ENCODE measurements around the gene MYO5B.
"Not testable (repeated sequence)": the region's sequence is repeated elsewhere in the genome, so short reads cannot be mapped to it uniquely, and the experiment has no call there.

MYO5B gene

GRCh38 chr18:50099725-50100407, 95.1 kb downstream of the MYO5B start:
- no peak for DNase-seq (ENCODE audit: low read depth)

GRCh38 chr18:50097702-50098101, 97.2 kb downstream of the MYO5B start:
- no peak for DNase-seq (ENCODE audit: low read depth)

- DNase-seq (ENCODE audit: low read depth): no peak
Measured at GRCh38 chr18:50096766-50097435, 98.0 kb downstream of the MYO5B start.

- not testable (repeated sequence) for DNase-seq (ENCODE audit: low read depth)
Measured at GRCh38 chr18:50094786-50095185, 100.2 kb downstream of the MYO5B start.

- no peak for DNase-seq (ENCODE audit: low read depth)
Measured at GRCh38 chr18:50094221-50094773, 100.7 kb downstream of the MYO5B start.

GRCh38 chr18:50093366-50094064, 101.4 kb downstream of the MYO5B start:
- no peak for DNase-seq (ENCODE audit: low read depth)

GRCh38 chr18:50092245-50092805, 102.6 kb downstream of the MYO5B start:
- DNase-seq (ENCODE audit: low read depth): no peak

- DNase-seq (ENCODE audit: low read depth): no peak
Measured at GRCh38 chr18:50091509-50092244, 103.3 kb downstream of the MYO5B start.

GRCh38 chr18:50090370-50091312, 104.3 kb downstream of the MYO5B start:
- no peak for DNase-seq (ENCODE audit: low read depth)

- DNase-seq (ENCODE audit: low read depth): no peak
Measured at GRCh38 chr18:50089702-50090101, 105.2 kb downstream of the MYO5B start.

- no peak for DNase-seq (ENCODE audit: low read depth)
Measured at GRCh38 chr18:50083708-50084107, 111.2 kb downstream of the MYO5B start.

- no peak for DNase-seq (ENCODE audit: low read depth)
Measured at GRCh38 chr18:50080932-50081560, 113.9 kb downstream of the MYO5B start.

GRCh38 chr18:50080316-50080715, 114.6 kb downstream of the MYO5B start:
- DNase-seq (ENCODE audit: low read depth): no peak

- DNase-seq (ENCODE audit: low read depth): no peak
Measured at GRCh38 chr18:50079571-50080295, 115.2 kb downstream of the MYO5B start.

- no peak for DNase-seq (ENCODE audit: low read depth)
Measured at GRCh38 chr18:50076277-50076676, 118.7 kb downstream of the MYO5B start.

GRCh38 chr18:50075772-50076171, 119.2 kb downstream of the MYO5B start:
- no peak for DNase-seq (ENCODE audit: low read depth)

- no peak for DNase-seq (ENCODE audit: low read depth)
Measured at GRCh38 chr18:50074404-50074803, 120.5 kb downstream of the MYO5B start.

- DNase-seq (ENCODE audit: low read depth): no peak
Measured at GRCh38 chr18:50073319-50073718, 121.6 kb downstream of the MYO5B start.

- DNase-seq (ENCODE audit: low read depth): no peak
Measured at GRCh38 chr18:50072146-50072545, 122.8 kb downstream of the MYO5B start.

GRCh38 chr18:50071397-50071796, 123.5 kb downstream of the MYO5B start:
- no peak for DNase-seq (ENCODE audit: low read depth)

Data from CMK (cell line).